GM12892 (cell line): ENCODE measurements around the gene LINC01488.

Experiments
- POLR2A ChIP-seq: IDR thresholded peaks from 2 replicates; pipeline ENCODE4 v1.6.1; 2011; ENCODE audit warnings: low read depth, low read length, control low read depth
- POLR2AphosphoS5 ChIP-seq: IDR thresholded peaks from 2 replicates; pipeline ENCODE4 v1.6.1; 2011; ENCODE audit warnings: low read depth, low read length, control low read depth

DNA sequence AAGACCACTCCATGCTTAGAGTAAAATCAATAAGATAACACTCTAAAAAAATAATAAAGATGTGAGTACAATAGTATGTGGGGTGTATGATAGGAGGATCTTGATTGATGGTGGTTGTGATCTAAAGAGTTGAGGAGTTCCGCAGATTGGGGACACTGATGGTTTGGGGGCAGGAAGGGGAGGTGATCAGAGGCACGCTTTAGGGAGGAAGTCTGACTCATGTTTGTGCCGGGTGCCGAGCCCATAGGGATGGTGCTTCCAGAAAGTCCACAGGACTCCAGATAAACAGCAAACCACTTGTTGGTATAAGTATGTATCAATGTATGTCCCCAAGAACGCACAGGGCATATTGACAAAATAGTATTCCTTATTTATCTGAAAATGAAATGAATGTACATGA lies 27.5 kb downstream of the LINC01488 start:
- TF ChIP-seq POLR2A (no peak), POLR2AphosphoS5 (no peak)
